ENCODE data around the gene LMNA.
"Not testable (repeated sequence)": the region's sequence is repeated elsewhere in the genome, so short reads cannot be mapped to it uniquely, and the experiment has no call there.

LMNA gene

GRCh38 chr1:156104861-156105832 lies 9.4 kb upstream of the LMNA start:
- DNase-seq, result no peak

GRCh38 chr1:156106624-156107488 lies 7.7 kb upstream of the LMNA start:
- no peak for DNase-seq

- no peak for DNase-seq
Observed at GRCh38 chr1:156108057-156108456, 6.5 kb upstream of the LMNA start.

- no peak for DNase-seq
Observed at GRCh38 chr1:156108664-156109241, 5.8 kb upstream of the LMNA start.

- no peak for DNase-seq
Observed at GRCh38 chr1:156110252-156110651, 4.3 kb upstream of the LMNA start.

- DNase-seq, result no peak
Observed at GRCh38 chr1:156111355-156111962, 3.1 kb upstream of the LMNA start.

GRCh38 chr1:156112276-156113137 lies 2.0 kb upstream of the LMNA start:
- no peak for DNase-seq

- DNase-seq, result no peak
Observed at GRCh38 chr1:156113282-156113950, 1.1 kb upstream of the LMNA start.

- DNase-seq, result no peak
Observed at GRCh38 chr1:156114919-156115513, 505 bp downstream of the LMNA start.

GRCh38 chr1:156115514-156116374 lies 1.2 kb downstream of the LMNA start:
- DNase-seq, result peak in 1 of 2 experiments; percentile 9

GRCh38 chr1:156116731-156117130 lies 2.2 kb downstream of the LMNA start:
- not testable (repeated sequence) for DNase-seq

- no peak for DNase-seq
Observed at GRCh38 chr1:156117414-156118176, 3.1 kb downstream of the LMNA start.

- DNase-seq, result no peak
Observed at GRCh38 chr1:156118177-156118868, 3.8 kb downstream of the LMNA start.

GRCh38 chr1:156119503-156120209 lies 5.1 kb downstream of the LMNA start:
- peak; percentile 80 to 82 for DNase-seq

GRCh38 chr1:156120318-156120717 lies 5.8 kb downstream of the LMNA start:
- DNase-seq, result no peak

GRCh38 chr1:156121005-156121404 lies 6.5 kb downstream of the LMNA start:
- not testable (repeated sequence) for DNase-seq

GRCh38 chr1:156121457-156121856 lies 6.9 kb downstream of the LMNA start:
- DNase-seq, result no peak

- DNase-seq, result no peak
Observed at GRCh38 chr1:156122086-156122485, 7.6 kb downstream of the LMNA start.

Measured in Kasumi-1 (cell line).